Neural crest cell (in vitro differentiated cells): ENCODE results near the gene MYCT1. TPM values are rescaled to one million over a fixed set of nuclear protein-coding genes. Genes with fewer than 3 reads are reported as not detected.

Experiments
- DNase-seq: peaks from one replicate; pipeline ENCODE4 v3.0.0; 2021; ENCODE audit warnings: low read depth, mixed read lengths, low spot score
- H3K27ac Mint-ChIP-seq: one replicate; pipeline ENCODE4 v1.8.0; 2021; ENCODE audit warnings: mild to moderate bottlenecking, mixed read lengths; ENCODE audit not compliant: unreplicated experiment
- H3K27me3 Mint-ChIP-seq: 2 replicates; pipeline ENCODE4 v1.8.0; 2021; ENCODE audit warnings: low read depth, mild to moderate bottlenecking, mixed read lengths
- H3K36me3 Mint-ChIP-seq: 2 replicates; pipeline ENCODE4 v1.8.0; 2021; ENCODE audit warnings: low read depth, mild to moderate bottlenecking, mixed read lengths
- H3K4me1 Mint-ChIP-seq: 2 replicates; pipeline ENCODE4 v1.8.0; 2021; ENCODE audit warnings: mixed read lengths
- H3K4me3 Mint-ChIP-seq: one replicate; pipeline ENCODE4 v1.8.0; 2021; ENCODE audit warnings: mild to moderate bottlenecking, mixed read lengths
- H3K9me3 Mint-ChIP-seq: 2 replicates; pipeline ENCODE4 v1.8.0; 2021; ENCODE audit warnings: mixed read lengths
- CTCF ChIP-seq: fragments of 200-600 bp; sonication (generic); conservative IDR thresholded peaks from 2 replicates; pipeline ENCODE4 v1.5.0; 2021; ENCODE audit warnings: antibody characterized with exemption, mild to moderate bottlenecking
- total RNA-seq: library from RNA; stranded (reverse); gene quantifications from 2 replicates; pipeline ENCODE4 v1.2.1, GENCODE V29; 2021

The MYCT1 gene
- total RNA-seq, 1 donor from 2014 or later: not detected

DNA sequence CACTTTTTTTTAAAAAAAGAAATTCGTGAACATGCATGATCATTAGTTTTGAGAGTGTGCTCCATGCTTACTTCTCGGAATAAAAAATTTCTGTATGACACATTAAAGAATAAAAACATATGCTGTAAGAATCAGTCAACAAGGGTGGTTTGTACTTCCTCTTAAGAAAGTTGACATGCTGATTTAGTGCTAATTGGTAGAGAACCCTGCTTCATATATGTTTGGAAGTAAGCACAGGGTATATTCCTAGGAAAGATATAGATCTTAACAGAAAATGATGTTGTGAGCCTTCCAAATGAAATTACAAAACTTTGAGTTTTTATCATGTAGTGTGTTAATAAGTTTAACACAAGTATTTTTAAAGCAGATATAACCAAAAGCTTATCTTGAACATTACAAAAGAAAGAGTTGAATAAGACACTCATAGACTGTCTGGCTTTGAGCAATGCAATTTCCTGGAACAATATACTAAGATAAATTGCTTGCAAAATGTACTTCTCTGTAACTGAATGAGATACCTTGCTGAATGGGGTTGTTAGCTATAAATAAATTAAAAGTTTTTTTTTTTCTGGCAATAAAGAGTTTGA lies 39.1 kb downstream of the MYCT1 start:
- Mint-ChIP-seq H3K9me3 (no peaks in the 10 kb centered on the region), H3K36me3 (no peaks in the 10 kb centered on the region), H3K4me3 (no peak overlapping the region), H3K4me1 (no peaks in the 10 kb centered on the region), H3K27me3 (peaks cover 21% of the 10 kb centered on the region), H3K27ac (no peak overlapping the region)
- no peak for DNase-seq
- TF ChIP-seq CTCF: no peak

GRCh38 chr6:152745509-152746171 lies 47.9 kb downstream of the MYCT1 start:
- Mint-ChIP-seq H3K9me3 (no peaks in the 10 kb centered on the region), H3K36me3 (no peaks in the 10 kb centered on the region), H3K4me1 (no peaks in the 10 kb centered on the region), H3K4me3 (no peak overlapping the region), H3K27ac (no peak overlapping the region), H3K27me3 (peaks cover 37% of the 10 kb centered on the region)
- DNase-seq: no peak
- no peak for TF ChIP-seq CTCF

DNA sequence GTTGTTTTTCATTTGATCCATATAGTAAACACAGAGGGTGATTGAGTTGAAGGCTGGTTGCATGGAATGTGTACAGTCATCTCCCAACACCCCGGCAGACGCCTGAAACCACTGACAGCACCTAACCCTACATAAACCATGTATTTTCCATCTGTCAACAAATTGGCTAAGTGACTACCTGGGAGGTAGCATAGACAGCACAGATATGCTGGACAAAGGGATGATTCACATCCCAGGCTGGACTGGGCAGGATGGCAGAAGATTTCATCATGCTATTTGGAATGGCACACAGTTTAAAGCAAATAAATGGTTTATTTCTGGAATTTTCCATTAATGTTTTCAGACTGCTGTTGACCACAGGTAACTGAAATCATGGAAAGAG lies 48.5 kb downstream of the MYCT1 start:
- Mint-ChIP-seq H3K9me3 (no peaks in the 10 kb centered on the region), H3K36me3 (no peaks in the 10 kb centered on the region), H3K4me1 (no peaks in the 10 kb centered on the region), H3K4me3 (no peak overlapping the region), H3K27ac (no peak overlapping the region), H3K27me3 (peaks cover 37% of the 10 kb centered on the region)
- no peak for DNase-seq
- no peak for TF ChIP-seq CTCF

DNA sequence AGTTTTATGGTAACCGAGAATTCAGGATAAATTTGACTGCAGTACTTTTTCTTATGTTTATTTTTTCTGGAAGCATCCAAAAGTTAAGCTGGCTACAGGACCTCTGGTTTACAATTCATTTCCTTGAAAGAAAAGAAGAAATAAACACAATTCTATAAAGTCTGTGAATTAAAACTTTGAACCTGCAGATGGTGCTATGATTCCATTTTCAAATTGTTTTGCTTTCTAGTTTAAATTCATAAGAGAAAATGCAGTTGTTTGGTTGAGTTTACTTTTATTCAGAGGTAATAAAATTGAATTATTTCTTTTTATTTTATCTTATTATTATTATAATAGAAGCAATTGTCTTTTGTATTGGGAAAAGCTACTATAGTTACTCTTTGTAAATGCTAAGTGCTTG lies 51.1 kb downstream of the MYCT1 start:
- peak; percentile 58 for TF ChIP-seq CTCF
- no peaks in the 10 kb centered on the region for H3K4me1 Mint-ChIP-seq
- no peak for DNase-seq
- no peak overlapping the region for H3K27ac Mint-ChIP-seq
- peaks cover 38% of the 10 kb centered on the region for H3K27me3 Mint-ChIP-seq
- H3K4me3 Mint-ChIP-seq: no peak overlapping the region
- no peaks in the 10 kb centered on the region for H3K9me3 Mint-ChIP-seq
- no peaks in the 10 kb centered on the region for H3K36me3 Mint-ChIP-seq

GRCh38 chr6:152749336-152749735 lies 51.6 kb downstream of the MYCT1 start:
- H3K27me3 Mint-ChIP-seq: peaks cover 39% of the 10 kb centered on the region
- H3K36me3 Mint-ChIP-seq: no peaks in the 10 kb centered on the region
- DNase-seq: no peak
- H3K4me1 Mint-ChIP-seq: no peaks in the 10 kb centered on the region
- no peak overlapping the region for H3K4me3 Mint-ChIP-seq
- TF ChIP-seq CTCF: no peak
- no peaks in the 10 kb centered on the region for H3K9me3 Mint-ChIP-seq
- no peak overlapping the region for H3K27ac Mint-ChIP-seq
